ENCODE measurements around the gene CDH23. TPM values are rescaled to one million over a fixed set of nuclear protein-coding genes. Genes with fewer than 3 reads are reported as not detected.

Gene CDH23
- polyA plus RNA-seq, 1 donor (not counting 4 experiments of a cell fraction or from before 2014, with no cell fraction given): 0.01 TPM

DNA sequence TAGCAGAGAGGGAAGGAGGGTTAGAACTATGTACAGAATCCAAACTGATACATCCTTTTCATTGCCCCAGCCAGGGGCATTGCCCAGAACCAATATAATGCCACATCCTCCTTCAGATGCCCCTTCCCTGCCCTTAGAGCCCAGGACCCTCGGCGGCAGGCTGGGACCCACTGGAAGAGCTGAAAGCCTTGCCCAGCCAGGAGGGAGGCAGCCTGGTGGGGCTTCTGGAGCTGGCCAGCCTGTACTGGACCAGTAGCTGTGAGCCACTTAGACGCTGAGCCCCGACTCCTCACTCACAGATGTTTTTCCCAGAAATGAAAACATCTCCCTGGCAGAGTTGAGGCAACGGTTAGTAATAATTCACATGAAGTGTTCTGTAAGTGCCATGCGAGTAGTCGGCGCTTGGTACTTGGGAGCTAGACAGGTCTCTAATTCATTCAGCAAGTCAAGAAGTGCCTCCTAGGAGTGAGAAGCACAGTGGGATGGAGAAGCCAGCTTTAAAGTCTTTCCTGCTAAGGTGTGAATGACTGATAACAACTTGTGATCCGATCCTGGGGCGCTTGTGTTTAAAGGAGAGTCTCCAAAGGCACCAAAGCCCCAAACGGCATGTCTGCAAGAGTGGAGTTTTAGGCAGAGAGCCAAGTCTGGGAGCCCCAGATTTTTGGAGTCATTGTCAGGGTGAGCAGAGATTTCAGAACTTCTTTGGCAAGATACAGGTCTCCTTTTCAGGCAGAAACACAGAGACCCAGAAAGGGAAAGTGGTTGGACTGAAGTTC is 366.8 kb downstream of the CDH23 start:
- no peak for FAIRE-seq
- dilution Hi-C loops (cut with MboI; ENCODE audit: extremely low pct_ligation_motif_present, low sequenced_read_pairs): no loop called here

DNA sequence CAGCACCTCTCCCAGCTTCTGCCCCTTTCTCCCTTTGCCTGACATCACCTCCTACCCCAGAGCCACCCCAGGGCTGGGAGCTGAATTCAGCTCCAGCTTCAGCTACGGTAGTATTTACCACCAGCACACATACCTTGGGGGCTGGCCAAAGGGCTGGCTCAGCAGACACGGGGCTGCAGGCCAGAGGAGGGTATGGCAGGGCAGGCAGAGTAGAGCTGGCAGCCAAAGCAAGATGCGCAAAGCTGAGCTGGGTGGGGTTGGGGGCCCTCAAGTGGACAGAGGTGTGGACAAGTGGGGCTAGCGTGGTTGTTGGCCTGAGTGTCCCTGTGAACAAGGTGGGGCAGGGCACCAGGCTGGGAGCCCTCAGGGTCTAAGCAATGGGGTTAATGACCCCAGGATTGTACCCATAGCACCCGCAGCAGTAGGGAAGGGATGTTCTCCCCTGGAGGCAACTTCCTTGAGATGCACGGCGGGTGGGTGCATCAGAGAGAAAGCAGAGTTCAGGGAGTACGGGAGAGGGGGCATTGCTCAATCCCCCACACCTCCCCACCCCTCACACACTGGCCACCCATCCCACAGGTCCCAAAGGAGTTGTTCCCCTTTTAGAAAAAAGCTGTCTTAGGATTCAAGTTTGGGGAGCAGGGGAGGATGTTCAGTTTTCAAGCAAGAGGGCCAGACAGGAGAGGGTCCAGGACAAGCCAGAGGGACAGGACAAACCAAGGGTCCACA is 368.6 kb downstream of the CDH23 start:
- Histone ChIP-seq H3K27ac (ENCODE audit: control insufficient read depth, insufficient read depth, low read length) (no peak overlapping the region), H3K79me2 (ENCODE audit: control insufficient read depth, insufficient read depth, low read length) (no peaks in the 10 kb centered on the region), H3K36me3 (ENCODE audit: control insufficient read depth in 2 of 2, extremely low read depth in 1 of 2, insufficient read depth in 2 of 2, low read length in 2 of 2) (peaks cover 2 to 5% of the 10 kb centered on the region in 2 experiments), H3K4me3 (ENCODE audit: control insufficient read depth in 2 of 3, extremely low read depth in 1 of 3, insufficient read depth in 2 of 3, low read depth in 1 of 3, low read length in 3 of 3) (no peak overlapping the region), H3K27me3 (ENCODE audit: control insufficient read depth, extremely low read depth, insufficient read depth, low read length) (no peaks in the 10 kb centered on the region), H2AFZ (ENCODE audit: control insufficient read depth, low read length) (no peak overlapping the region), H3K4me1 (ENCODE audit: control insufficient read depth, extremely low read depth, insufficient read depth, low read length) (peaks cover 47% of the 10 kb centered on the region), H4K20me1 (ENCODE audit: control insufficient read depth, extremely low read depth, insufficient read depth, low read length) (no peaks in the 10 kb centered on the region), H3K9me1 (ENCODE audit: control insufficient read depth, extremely low read depth, insufficient read depth, low read length) (no peaks in the 10 kb centered on the region), H3K9me3 (ENCODE audit: control insufficient read depth, low read depth, low read length) (no peaks in the 10 kb centered on the region), H3K4me2 (ENCODE audit: control insufficient read depth, extremely low read depth, insufficient read depth, low read depth, low read length) (no peak overlapping the region), H3K9ac (ENCODE audit: control insufficient read depth, extremely low read depth, insufficient read depth, low read length) (no peak overlapping the region)
- DNase-seq (ENCODE audit: low read depth, low spot score): no peak
- dilution Hi-C loops (cut with MboI; ENCODE audit: extremely low pct_ligation_motif_present, low sequenced_read_pairs): no loop called here
- TF ChIP-seq EZH2 (IDR thresholded peaks at IDR 0.05; ENCODE audit: low read length) (no peak), CTCF (optimal IDR thresholded peaks at IDR 0.05 in 1 of 3, IDR thresholded peaks at IDR 0.05 in 1 of 3, conservative IDR thresholded peaks at IDR 0.05 in 1 of 3; ENCODE audit: extremely low read depth in 1 of 3, insufficient read depth in 2 of 3, low read length in 3 of 3) (no peak)
- FAIRE-seq: no peak

More for the DNA sequence above, 366.8 kb downstream of the CDH23 start:
- Histone ChIP-seq H3K4me1 (ENCODE audit: control insufficient read depth, extremely low read depth, insufficient read depth, low read length) (peaks cover 40% of the 10 kb centered on the region), H3K27ac (ENCODE audit: control insufficient read depth, insufficient read depth, low read length) (no peak overlapping the region), H4K20me1 (ENCODE audit: control insufficient read depth, extremely low read depth, insufficient read depth, low read length) (no peaks in the 10 kb centered on the region), H3K9me3 (ENCODE audit: control insufficient read depth, low read depth, low read length) (no peaks in the 10 kb centered on the region), H3K9ac (ENCODE audit: control insufficient read depth, extremely low read depth, insufficient read depth, low read length) (no peak overlapping the region), H2AFZ (ENCODE audit: control insufficient read depth, low read length) (no peak overlapping the region), H3K79me2 (ENCODE audit: control insufficient read depth, insufficient read depth, low read length) (no peaks in the 10 kb centered on the region), H3K9me1 (ENCODE audit: control insufficient read depth, extremely low read depth, insufficient read depth, low read length) (no peaks in the 10 kb centered on the region), H3K27me3 (ENCODE audit: control insufficient read depth, extremely low read depth, insufficient read depth, low read length) (no peaks in the 10 kb centered on the region), H3K4me2 (ENCODE audit: control insufficient read depth, extremely low read depth, insufficient read depth, low read depth, low read length) (no peak overlapping the region), H3K36me3 (ENCODE audit: control insufficient read depth in 2 of 2, extremely low read depth in 1 of 2, insufficient read depth in 2 of 2, low read length in 2 of 2) (peaks cover 2 to 5% of the 10 kb centered on the region in 2 experiments), H3K4me3 (ENCODE audit: control insufficient read depth in 2 of 3, extremely low read depth in 1 of 3, insufficient read depth in 2 of 3, low read depth in 1 of 3, low read length in 3 of 3) (no peak overlapping the region)
- TF ChIP-seq CTCF (optimal IDR thresholded peaks at IDR 0.05 in 1 of 3, IDR thresholded peaks at IDR 0.05 in 1 of 3, conservative IDR thresholded peaks at IDR 0.05 in 1 of 3; ENCODE audit: extremely low read depth in 1 of 3, insufficient read depth in 2 of 3, low read length in 3 of 3) (no peak), EZH2 (IDR thresholded peaks at IDR 0.05; ENCODE audit: low read length) (no peak)
- DNase-seq (ENCODE audit: low read depth, low spot score): no peak
